Endodermal cell (in vitro differentiated cells): ENCODE measurements around the gene ZNF407. TPM values are rescaled to one million over a fixed set of nuclear protein-coding genes. Genes with fewer than 3 reads are reported as not detected.
A peak's percentile ranks its signal among the peaks of the same experiment; 100 is the strongest.

Source experiments
- DNase-seq: peaks from one replicate; pipeline ENCODE4 v3.0.0-alpha.2; 2017
- H3K27ac ChIP-seq: 2 replicates; pipeline ENCODE4 v1.5.1; 2013; ENCODE audit warnings: mild to moderate bottlenecking, low read depth, low read length, moderate library complexity
- H3K27me3 ChIP-seq: 2 replicates; pipeline ENCODE4 v1.6.1; 2013; ENCODE audit warnings: mild to moderate bottlenecking, low read length, moderate library complexity; ENCODE audit not compliant: insufficient read depth, control insufficient read depth, poor library complexity, severe bottlenecking
- H3K36me3 ChIP-seq: 2 replicates; pipeline ENCODE4 v1.7.0; 2013; ENCODE audit warnings: mild to moderate bottlenecking, low read length, moderate library complexity; ENCODE audit not compliant: control insufficient read depth, insufficient read depth
- H3K4me1 ChIP-seq: one replicate; pipeline ENCODE4 v1.7.0; 2013; ENCODE audit warnings: low read length; ENCODE audit not compliant: control insufficient read depth, insufficient read depth
- H3K4me3 ChIP-seq: 2 replicates; pipeline ENCODE4 v1.5.1; 2013; ENCODE audit warnings: mild to moderate bottlenecking, low read length, moderate library complexity
- H3K9ac ChIP-seq: 2 replicates; pipeline ENCODE4 v1.6.1; 2013; ENCODE audit warnings: mild to moderate bottlenecking, low read length, moderate library complexity; ENCODE audit not compliant: poor library complexity, severe bottlenecking; ENCODE audit errors: extremely low read depth
- H3K9me3 ChIP-seq: 2 replicates; pipeline ENCODE4 v1.6.1; 2013; ENCODE audit warnings: mild to moderate bottlenecking, low read length, moderate library complexity; ENCODE audit not compliant: control insufficient read depth
- H3K27ac Mint-ChIP-seq: 2 replicates; pipeline ENCODE4 v1.8.0; 2020; ENCODE audit warnings: mixed read lengths
- H3K27me3 Mint-ChIP-seq: 2 replicates; pipeline ENCODE4 v1.8.0; 2021; ENCODE audit warnings: mild to moderate bottlenecking, mixed read lengths; ENCODE audit not compliant: insufficient read depth
- H3K36me3 Mint-ChIP-seq: 2 replicates; pipeline ENCODE4 v1.8.0; 2020; ENCODE audit warnings: low read depth, mixed read lengths
- H3K4me1 Mint-ChIP-seq: 2 replicates; pipeline ENCODE4 v1.8.0; 2020; ENCODE audit warnings: mixed read lengths
- H3K4me3 Mint-ChIP-seq: 2 replicates; pipeline ENCODE4 v1.8.0; 2020; ENCODE audit warnings: mild to moderate bottlenecking, moderate library complexity, mixed read lengths
- H3K9me3 Mint-ChIP-seq: 2 replicates; pipeline ENCODE4 v1.8.0; 2020; ENCODE audit warnings: mild to moderate bottlenecking, mixed read lengths
- WGBS, 2 experiments: methylation state at CpG; one replicate each; pipeline versions ENCODE4 v1.1.5 to v1.1.7; 2013; ENCODE audit warnings: missing lambda C conversion rate in 2 of 2, mixed read lengths in 1 of 2; ENCODE audit not compliant: insufficient coverage in 1 of 2, insufficient read length in 1 of 2; 5-methylcytosine and 5-hydroxymethylcytosine counted together
- total RNA-seq, 2 donors: library from RNA; stranded (reverse); fragmentation: NEBNext Ultra II Directional in 1 of 2; extraction: Animal tissue kit (Norgen Biotek cat#: 25700) in 1 of 2; gene quantifications; 2 replicates in 1 of 2; 3 replicates in 1 of 2; pipeline ENCODE4 v1.2.1, GENCODE V29; 2021
- TF ChIP-seq, protein P1 (sequence below): fragments of 200-600 bp; sonication (generic); conservative IDR thresholded peaks from 2 replicates; pipeline ENCODE4 v1.5.0; 2021; ENCODE audit warnings: antibody characterized with exemption, mild to moderate bottlenecking

The ZNF407 gene
- total RNA-seq, 2 donors from 2014 or later = 7.6 to 13.1 TPM

DNA sequence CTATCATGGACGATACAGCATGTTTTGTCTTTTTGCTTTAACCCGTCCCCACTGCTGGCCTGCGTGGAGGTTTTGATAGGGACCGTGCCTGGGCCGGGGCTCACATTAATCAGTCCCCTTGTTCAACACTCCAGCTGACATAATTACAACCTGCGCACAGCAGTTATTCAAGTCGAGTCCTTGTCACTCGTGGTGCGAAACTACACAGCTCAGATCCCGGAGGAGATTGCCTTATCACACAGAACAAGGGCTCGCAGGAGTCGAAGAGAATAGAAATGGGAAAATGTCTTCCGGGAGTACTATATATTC lies 304.4 kb downstream of the ZNF407 start:
- no peak overlapping the region for H3K27ac Mint-ChIP-seq
- no peaks in the 10 kb centered on the region for H3K36me3 Mint-ChIP-seq
- no peak overlapping the region for H3K4me3 Mint-ChIP-seq
- H3K27me3 ChIP-seq = no peaks in the 10 kb centered on the region
- H3K9me3 ChIP-seq = no peaks in the 10 kb centered on the region
- H3K4me1 ChIP-seq = no peaks in the 10 kb centered on the region
- TF ChIP-seq, protein P1, sequence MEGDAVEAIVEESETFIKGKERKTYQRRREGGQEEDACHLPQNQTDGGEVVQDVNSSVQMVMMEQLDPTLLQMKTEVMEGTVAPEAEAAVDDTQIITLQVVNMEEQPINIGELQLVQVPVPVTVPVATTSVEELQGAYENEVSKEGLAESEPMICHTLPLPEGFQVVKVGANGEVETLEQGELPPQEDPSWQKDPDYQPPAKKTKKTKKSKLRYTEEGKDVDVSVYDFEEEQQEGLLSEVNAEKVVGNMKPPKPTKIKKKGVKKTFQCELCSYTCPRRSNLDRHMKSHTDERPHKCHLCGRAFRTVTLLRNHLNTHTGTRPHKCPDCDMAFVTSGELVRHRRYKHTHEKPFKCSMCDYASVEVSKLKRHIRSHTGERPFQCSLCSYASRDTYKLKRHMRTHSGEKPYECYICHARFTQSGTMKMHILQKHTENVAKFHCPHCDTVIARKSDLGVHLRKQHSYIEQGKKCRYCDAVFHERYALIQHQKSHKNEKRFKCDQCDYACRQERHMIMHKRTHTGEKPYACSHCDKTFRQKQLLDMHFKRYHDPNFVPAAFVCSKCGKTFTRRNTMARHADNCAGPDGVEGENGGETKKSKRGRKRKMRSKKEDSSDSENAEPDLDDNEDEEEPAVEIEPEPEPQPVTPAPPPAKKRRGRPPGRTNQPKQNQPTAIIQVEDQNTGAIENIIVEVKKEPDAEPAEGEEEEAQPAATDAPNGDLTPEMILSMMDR = no peak
- no peaks in the 10 kb centered on the region for H3K27me3 Mint-ChIP-seq
- no peak overlapping the region for H3K27ac ChIP-seq
- WGBS, 2 experiments = 94 to 97% methylated on average over 7 to 13 of the region's 13 CpGs
- no peak overlapping the region for H3K9ac ChIP-seq
- H3K36me3 ChIP-seq = no peaks in the 10 kb centered on the region
- H3K4me3 ChIP-seq = no peak overlapping the region
- peaks cover 21% of the 10 kb centered on the region for H3K4me1 Mint-ChIP-seq
- no peaks in the 10 kb centered on the region for H3K9me3 Mint-ChIP-seq
- no peak for DNase-seq

DNA sequence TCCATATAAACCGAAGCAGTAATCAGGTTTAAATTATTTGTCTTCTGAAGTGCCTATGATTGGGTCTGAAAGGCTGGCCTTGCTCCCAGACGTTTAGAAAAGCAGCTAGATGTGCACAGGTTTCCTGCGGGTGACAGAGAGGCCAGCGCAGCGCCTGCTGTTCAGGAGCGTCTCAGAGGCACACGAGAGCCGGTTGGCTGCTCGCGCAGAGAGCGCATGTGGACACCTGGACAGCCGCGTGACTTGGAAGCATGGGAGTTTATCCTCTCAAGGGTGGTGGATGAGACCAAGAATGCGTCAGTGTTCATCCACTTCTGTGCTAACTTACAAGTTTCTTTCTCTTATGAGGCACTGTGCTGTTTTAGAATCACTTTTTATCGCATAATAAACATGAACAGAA lies 307.6 kb downstream of the ZNF407 start:
- Histone ChIP-seq H3K4me1 (no peaks in the 10 kb centered on the region), H3K9me3 (no peaks in the 10 kb centered on the region), H3K4me3 (no peak overlapping the region), H3K9ac (no peak overlapping the region), H3K36me3 (no peaks in the 10 kb centered on the region), H3K27ac (no peak overlapping the region), H3K27me3 (no peaks in the 10 kb centered on the region)
- TF ChIP-seq, protein P1 = no peak
- Mint-ChIP-seq H3K4me1 (peaks cover 5% of the 10 kb centered on the region), H3K36me3 (no peaks in the 10 kb centered on the region), H3K27ac (peak overlapping the region; percentile 53), H3K27me3 (no peaks in the 10 kb centered on the region), H3K9me3 (no peaks in the 10 kb centered on the region), H3K4me3 (no peak overlapping the region)
- 88 to 91% methylated on average over 13 to 15 of the region's 15 CpGs for WGBS, 2 experiments
- DNase-seq = no peak

DNA sequence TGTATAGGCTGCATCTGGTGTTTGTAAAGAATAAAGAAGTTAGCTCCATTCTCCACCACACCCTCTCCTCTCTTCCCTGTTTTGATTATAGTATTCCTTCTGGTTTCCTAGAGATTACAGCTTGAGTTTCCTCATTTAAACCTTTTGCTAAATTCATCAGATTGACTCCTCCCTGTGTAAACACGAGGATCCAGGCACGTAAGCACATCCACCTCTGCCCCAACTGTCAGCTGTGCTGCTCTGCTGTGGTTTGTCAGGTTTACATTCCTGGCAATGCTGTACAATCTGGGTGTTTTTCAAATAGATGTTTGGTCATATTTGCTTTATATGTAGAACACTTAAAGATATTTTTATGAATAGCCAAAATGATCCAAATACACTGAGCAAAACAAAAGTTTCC lies 308.5 kb downstream of the ZNF407 start:
- H3K27me3 Mint-ChIP-seq = no peaks in the 10 kb centered on the region
- Histone ChIP-seq H3K4me1 (no peaks in the 10 kb centered on the region), H3K9ac (no peak overlapping the region), H3K27ac (no peak overlapping the region), H3K27me3 (no peaks in the 10 kb centered on the region), H3K4me3 (no peak overlapping the region), H3K9me3 (no peaks in the 10 kb centered on the region), H3K36me3 (no peaks in the 10 kb centered on the region)
- no peaks in the 10 kb centered on the region for H3K36me3 Mint-ChIP-seq
- no peak for DNase-seq
- TF ChIP-seq, protein P1 = no peak
- H3K4me1 Mint-ChIP-seq = peaks cover 5% of the 10 kb centered on the region
- H3K4me3 Mint-ChIP-seq = no peak overlapping the region
- no peak overlapping the region for H3K27ac Mint-ChIP-seq
- H3K9me3 Mint-ChIP-seq = no peaks in the 10 kb centered on the region
- WGBS, 2 experiments = 90 to 93% methylated on average over 2 of the region's 2 CpGs
